ENCODE measurements around the gene KLHL42.

KLHL42 gene

GRCh38 chr12:27821259-27821973 lies 41.4 kb downstream of the KLHL42 start:
- Histone ChIP-seq H3K9me3 (ENCODE audit: low read length) (no peaks in the 10 kb centered on the region), H4K20me1 (ENCODE audit: insufficient read depth, low read length) (no peaks in the 10 kb centered on the region), H3K9me2 (ENCODE audit: low read depth, low read length) (no peaks in the 10 kb centered on the region), H3K27me3 (ENCODE audit: insufficient read depth, low read length) (no peaks in the 10 kb centered on the region), H3K79me2 (ENCODE audit: insufficient read depth, low read length) (no peaks in the 10 kb centered on the region), H3K4me2 (ENCODE audit: low read length) (peak overlapping the region; percentile 70), H3K27ac (ENCODE audit: low read depth, low read length, poor library complexity, severe bottlenecking) (peak overlapping the region; percentile 98), H3K4me1 (ENCODE audit: insufficient read depth, low read length, severe bottlenecking) (peaks cover 91% of the 10 kb centered on the region), H3K36me3 (ENCODE audit: insufficient read depth, low read length) (peaks cover 5% of the 10 kb centered on the region; the same call in 1 of the 2 replicates), H3F3A (ENCODE audit: insufficient read depth, low read length) (0 out of 2 replicates have a peak, but pooled peaks cover 3% of the 10 kb centered on the region), H3K9ac (ENCODE audit: low read length) (peak overlapping the region; percentile 77), H3K4me3 (ENCODE audit: low read depth, low read length, poor library complexity, severe bottlenecking) (peak overlapping the region; percentile 65), H2AFZ (ENCODE audit: low read length) (no peak overlapping the region)
- peak; percentile 79 for TF ChIP-seq CTCF (IDR thresholded peaks at IDR 0.05; ENCODE audit: low read length)
- TF ChIP-seq EZH2 (IDR thresholded peaks at IDR 0.05; ENCODE audit: borderline replicate concordance, low read length) = no peak

- Histone ChIP-seq H3K27me3 (ENCODE audit: insufficient read depth, low read length) (no peaks in the 10 kb centered on the region), H3K79me2 (ENCODE audit: insufficient read depth, low read length) (no peaks in the 10 kb centered on the region), H3F3A (ENCODE audit: insufficient read depth, low read length) (0 out of 2 replicates have a peak, but pooled peaks cover 3% of the 10 kb centered on the region), H3K4me3 (ENCODE audit: low read depth, low read length, poor library complexity, severe bottlenecking) (peak overlapping the region; percentile 65), H3K27ac (ENCODE audit: low read depth, low read length, poor library complexity, severe bottlenecking) (peak overlapping the region; percentile 98), H4K20me1 (ENCODE audit: insufficient read depth, low read length) (no peaks in the 10 kb centered on the region), H3K4me1 (ENCODE audit: insufficient read depth, low read length, severe bottlenecking) (peaks cover 91% of the 10 kb centered on the region), H3K9ac (ENCODE audit: low read length) (peak overlapping the region; percentile 77), H3K4me2 (ENCODE audit: low read length) (peak overlapping the region; percentile 70), H3K9me2 (ENCODE audit: low read depth, low read length) (no peaks in the 10 kb centered on the region), H3K9me3 (ENCODE audit: low read length) (no peaks in the 10 kb centered on the region), H2AFZ (ENCODE audit: low read length) (no peak overlapping the region), H3K36me3 (ENCODE audit: insufficient read depth, low read length) (peaks cover 3% of the 10 kb centered on the region; the same call in 1 of the 2 replicates)
- TF ChIP-seq CTCF (IDR thresholded peaks at IDR 0.05; ENCODE audit: low read length) (no peak), EZH2 (IDR thresholded peaks at IDR 0.05; ENCODE audit: borderline replicate concordance, low read length) (no peak)
Observed at GRCh38 chr12:27822076-27822712, 42.2 kb downstream of the KLHL42 start.

GRCh38 chr12:27823038-27823437 lies 43.0 kb downstream of the KLHL42 start:
- no peak for TF ChIP-seq EZH2 (IDR thresholded peaks at IDR 0.05; ENCODE audit: borderline replicate concordance, low read length)
- TF ChIP-seq CTCF (IDR thresholded peaks at IDR 0.05; ENCODE audit: low read length) = no peak
- Histone ChIP-seq H3K9me2 (ENCODE audit: low read depth, low read length) (no peaks in the 10 kb centered on the region), H3K79me2 (ENCODE audit: insufficient read depth, low read length) (no peaks in the 10 kb centered on the region), H3F3A (ENCODE audit: insufficient read depth, low read length) (0 out of 2 replicates have a peak, but pooled peaks cover 3% of the 10 kb centered on the region), H3K9ac (ENCODE audit: low read length) (peak overlapping the region; percentile 77), H3K27me3 (ENCODE audit: insufficient read depth, low read length) (no peaks in the 10 kb centered on the region), H3K27ac (ENCODE audit: low read depth, low read length, poor library complexity, severe bottlenecking) (peak overlapping the region; percentile 98), H3K4me3 (ENCODE audit: low read depth, low read length, poor library complexity, severe bottlenecking) (peak overlapping the region; percentile 65), H3K4me2 (ENCODE audit: low read length) (peak overlapping the region; percentile 70), H3K4me1 (ENCODE audit: insufficient read depth, low read length, severe bottlenecking) (peaks cover 86% of the 10 kb centered on the region), H3K36me3 (ENCODE audit: insufficient read depth, low read length) (no peaks in the 10 kb centered on the region; the same call in 1 of the 2 replicates), H2AFZ (ENCODE audit: low read length) (no peak overlapping the region), H3K9me3 (ENCODE audit: low read length) (no peaks in the 10 kb centered on the region), H4K20me1 (ENCODE audit: insufficient read depth, low read length) (no peaks in the 10 kb centered on the region)

Measured in OCI-LY1 (cell line).